Measurements from ENCODE around the gene RNU1-4. TPM values are rescaled to one million over a fixed set of nuclear protein-coding genes. Genes with fewer than 3 reads are reported as not detected.

Gene RNU1-4
- total and polyA plus RNA-seq, 2 of the 13 experiments (the other 11 are each of a cell fraction or from before 2014, with no cell fraction given): under 0.01 to 11,018 TPM

DNA sequence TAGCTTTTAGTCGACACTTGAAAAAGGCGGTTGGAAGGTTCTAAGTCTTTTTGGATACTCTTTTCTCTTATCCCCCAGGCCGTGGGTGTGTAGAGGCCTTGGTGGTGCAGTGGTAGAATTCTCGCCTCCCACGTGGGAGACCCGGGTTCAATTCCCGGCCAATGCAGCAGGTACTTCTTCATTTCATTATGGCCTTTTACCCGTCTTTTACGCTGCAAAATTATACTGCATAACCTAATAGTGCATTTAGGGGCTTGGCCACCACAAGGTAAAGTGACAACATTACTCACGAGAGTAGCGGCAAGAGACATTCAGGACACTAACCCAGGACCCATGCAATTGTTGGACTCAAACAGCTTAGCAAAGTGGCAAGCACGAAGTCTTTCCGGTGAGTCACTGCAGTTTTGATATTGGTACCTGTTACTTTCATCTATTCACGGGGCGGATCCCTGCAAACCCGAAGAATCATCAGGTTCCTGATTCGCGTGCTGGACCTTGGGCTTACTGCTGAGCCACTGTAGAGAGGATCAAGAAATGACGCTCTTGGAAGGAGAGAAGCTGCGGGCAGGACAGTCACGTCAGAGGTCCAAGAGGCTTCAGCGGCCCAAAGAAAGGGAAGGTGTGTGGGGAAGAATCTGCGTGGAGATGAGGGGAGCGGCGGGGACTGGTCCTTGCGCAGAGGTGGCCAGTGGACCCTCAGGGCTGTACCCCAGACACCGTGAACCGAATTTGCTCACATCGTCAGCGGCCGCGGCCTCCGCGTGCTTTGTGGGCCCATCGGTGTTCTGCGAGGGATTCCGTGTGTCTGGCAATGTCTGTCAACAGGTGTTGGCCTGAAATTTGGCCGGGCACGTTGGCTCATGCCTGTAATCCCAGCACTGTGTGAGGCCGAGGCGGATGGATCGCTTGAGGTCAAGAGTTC is 12.9 kb upstream of the RNU1-4 start (continued):
- TF ChIP-seq BHLHE40 (IDR thresholded peaks at IDR 0.05; ENCODE audit: low read length): peak; percentile 50; the same call in 1 of the 2 replicates
- TF ChIP-seq, protein P1, sequence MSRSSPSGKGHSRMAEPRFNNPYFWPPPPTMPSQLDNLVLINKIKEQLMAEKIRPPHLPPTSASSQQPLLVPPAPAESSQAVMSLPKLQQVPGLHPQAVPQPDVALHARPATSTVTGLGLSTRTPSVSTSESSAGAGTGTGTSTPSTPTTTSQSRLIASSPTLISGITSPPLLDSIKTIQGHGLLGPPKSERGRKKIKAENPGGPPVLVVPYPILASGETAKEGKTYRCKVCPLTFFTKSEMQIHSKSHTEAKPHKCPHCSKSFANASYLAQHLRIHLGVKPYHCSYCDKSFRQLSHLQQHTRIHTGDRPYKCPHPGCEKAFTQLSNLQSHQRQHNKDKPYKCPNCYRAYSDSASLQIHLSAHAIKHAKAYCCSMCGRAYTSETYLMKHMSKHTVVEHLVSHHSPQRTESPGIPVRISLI (CRISPR knock-in tag; IDR thresholded peaks at IDR 0.05; ENCODE audit: borderline replicate concordance): no peak
- TF ChIP-seq SAP130 (CRISPR knock-in tag; IDR thresholded peaks at IDR 0.05; ENCODE audit: low read depth): no peak; the same call in 1 of the 2 replicates
- no peak for TF ChIP-seq GLI4 (CRISPR knock-in tag; IDR thresholded peaks at IDR 0.05; ENCODE audit: borderline replicate concordance)
- TF ChIP-seq HOXA7 (CRISPR knock-in tag; IDR thresholded peaks at IDR 0.05): no peak
- TF ChIP-seq ZNF451 (CRISPR knock-in tag; IDR thresholded peaks at IDR 0.05): no peak
- 0 out of 2 replicates have a peak, but pooled peaks have one; percentile 6 for TF ChIP-seq GABPA (IDR thresholded peaks at IDR 0.05; ENCODE audit: low read depth, low read length)
- peak; percentile 51; the same call in 1 of the 2 replicates for TF ChIP-seq GABPA (CRISPR knock-in tag; IDR thresholded peaks at IDR 0.05; ENCODE audit: low read depth)
- TF ChIP-seq ZNF572 (CRISPR knock-in tag; IDR thresholded peaks at IDR 0.05): 0 out of 2 replicates have a peak, but pooled peaks have one; percentile 16
- TF ChIP-seq, protein P2, sequence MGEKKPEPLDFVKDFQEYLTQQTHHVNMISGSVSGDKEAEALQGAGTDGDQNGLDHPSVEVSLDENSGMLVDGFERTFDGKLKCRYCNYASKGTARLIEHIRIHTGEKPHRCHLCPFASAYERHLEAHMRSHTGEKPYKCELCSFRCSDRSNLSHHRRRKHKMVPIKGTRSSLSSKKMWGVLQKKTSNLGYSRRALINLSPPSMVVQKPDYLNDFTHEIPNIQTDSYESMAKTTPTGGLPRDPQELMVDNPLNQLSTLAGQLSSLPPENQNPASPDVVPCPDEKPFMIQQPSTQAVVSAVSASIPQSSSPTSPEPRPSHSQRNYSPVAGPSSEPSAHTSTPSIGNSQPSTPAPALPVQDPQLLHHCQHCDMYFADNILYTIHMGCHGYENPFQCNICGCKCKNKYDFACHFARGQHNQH (CRISPR knock-in tag; IDR thresholded peaks at IDR 0.05): no peak
- TF ChIP-seq RARG (CRISPR knock-in tag; IDR thresholded peaks at IDR 0.05; ENCODE audit: low read depth): no peak
- TF ChIP-seq, protein P3, sequence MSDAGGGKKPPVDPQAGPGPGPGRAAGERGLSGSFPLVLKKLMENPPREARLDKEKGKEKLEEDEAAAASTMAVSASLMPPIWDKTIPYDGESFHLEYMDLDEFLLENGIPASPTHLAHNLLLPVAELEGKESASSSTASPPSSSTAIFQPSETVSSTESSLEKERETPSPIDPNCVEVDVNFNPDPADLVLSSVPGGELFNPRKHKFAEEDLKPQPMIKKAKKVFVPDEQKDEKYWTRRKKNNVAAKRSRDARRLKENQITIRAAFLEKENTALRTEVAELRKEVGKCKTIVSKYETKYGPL (CRISPR knock-in tag; IDR thresholded peaks at IDR 0.05): no peak
- TF ChIP-seq, protein P4, sequence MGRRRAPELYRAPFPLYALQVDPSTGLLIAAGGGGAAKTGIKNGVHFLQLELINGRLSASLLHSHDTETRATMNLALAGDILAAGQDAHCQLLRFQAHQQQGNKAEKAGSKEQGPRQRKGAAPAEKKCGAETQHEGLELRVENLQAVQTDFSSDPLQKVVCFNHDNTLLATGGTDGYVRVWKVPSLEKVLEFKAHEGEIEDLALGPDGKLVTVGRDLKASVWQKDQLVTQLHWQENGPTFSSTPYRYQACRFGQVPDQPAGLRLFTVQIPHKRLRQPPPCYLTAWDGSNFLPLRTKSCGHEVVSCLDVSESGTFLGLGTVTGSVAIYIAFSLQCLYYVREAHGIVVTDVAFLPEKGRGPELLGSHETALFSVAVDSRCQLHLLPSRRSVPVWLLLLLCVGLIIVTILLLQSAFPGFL (CRISPR knock-in tag; IDR thresholded peaks at IDR 0.05): no peak
- TF ChIP-seq ZFP41 (CRISPR knock-in tag; IDR thresholded peaks at IDR 0.05; ENCODE audit: borderline replicate concordance): no peak
- peak; percentile 45; the same call in 1 of the 2 replicates for TF ChIP-seq MYC (CRISPR knock-in tag; IDR thresholded peaks at IDR 0.05; ENCODE audit: borderline replicate concordance)
- no peak for TF ChIP-seq MBD4 (IDR thresholded peaks at IDR 0.05; ENCODE audit: borderline replicate concordance, low read length)
- no peak for TF ChIP-seq ZKSCAN8 (CRISPR knock-in tag; IDR thresholded peaks at IDR 0.05; ENCODE audit: borderline replicate concordance)
- TF ChIP-seq ZNF543 (CRISPR knock-in tag; IDR thresholded peaks at IDR 0.05): no peak
- TF ChIP-seq JDP2 (CRISPR knock-in tag; IDR thresholded peaks at IDR 0.05; ENCODE audit: borderline replicate concordance): no peak
- TF ChIP-seq KLF9 (CRISPR knock-in tag; IDR thresholded peaks at IDR 0.05; ENCODE audit: low read depth): no peak
- no peak for TF ChIP-seq DPF2 (CRISPR knock-in tag; IDR thresholded peaks at IDR 0.05; ENCODE audit: borderline replicate concordance, low read depth)
- TF ChIP-seq GTF3A (CRISPR knock-in tag; conservative IDR thresholded peaks at IDR 0.05): 0 out of 2 replicates have a peak, but pooled peaks have one; percentile 54
- TF ChIP-seq RBM22 (optimal IDR thresholded peaks at IDR 0.05; ENCODE audit: low read length): no peak
- TF ChIP-seq HNRNPL (IDR thresholded peaks at IDR 0.05; ENCODE audit: low read depth, low read length): no peak
